Middle frontal gyrus (tissue), 1 donor: Measurements from ENCODE around the gene KRT4.

ENCODE experiments used
- DNase-seq: peaks from one replicate; pipeline ENCODE4 v3.0.0-alpha.2; 2015; ENCODE audit warnings: low spot score; ENCODE audit errors: extremely low spot score

KRT4 gene

DNA sequence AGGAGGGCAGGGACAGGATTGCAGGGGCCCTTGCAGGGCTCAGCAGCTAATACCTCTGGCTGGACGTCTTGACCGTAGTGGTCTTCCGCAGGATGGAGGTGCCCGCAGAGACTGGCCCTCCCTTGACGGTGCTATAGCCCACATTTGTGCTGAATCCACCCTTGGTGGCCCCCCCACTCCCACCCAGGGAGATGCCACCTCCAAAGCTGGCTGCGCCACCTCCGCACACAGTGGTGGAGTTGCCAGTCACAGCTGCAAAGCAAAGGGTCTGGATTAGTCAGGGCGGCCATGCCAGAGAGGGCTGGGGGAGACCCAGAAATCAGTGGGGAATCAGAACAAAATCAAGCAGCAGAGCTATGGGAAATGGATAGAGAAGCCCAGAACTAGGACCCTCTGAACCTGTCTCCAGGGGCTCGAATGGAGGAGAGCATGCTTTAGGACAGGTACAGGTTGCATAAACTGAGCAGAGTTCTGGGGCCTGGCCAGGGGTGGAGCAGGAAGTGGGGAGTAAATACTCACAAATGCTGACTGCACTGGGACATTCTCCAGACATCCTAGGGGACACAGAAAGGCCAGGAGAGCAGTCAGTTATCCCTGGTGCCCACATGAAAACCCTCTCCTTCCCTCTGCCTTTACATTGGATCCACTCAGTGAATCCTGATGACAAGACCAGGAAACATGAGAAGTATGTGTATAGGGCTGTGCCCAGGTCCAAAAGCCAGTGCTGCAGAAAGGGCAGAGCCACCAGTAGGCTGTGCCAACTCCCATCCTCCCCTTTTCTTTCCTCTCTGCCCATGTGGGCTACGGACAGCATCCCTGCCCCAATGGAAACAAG is 8.1 kb upstream of the KRT4 start:
- no peak for DNase-seq

DNA sequence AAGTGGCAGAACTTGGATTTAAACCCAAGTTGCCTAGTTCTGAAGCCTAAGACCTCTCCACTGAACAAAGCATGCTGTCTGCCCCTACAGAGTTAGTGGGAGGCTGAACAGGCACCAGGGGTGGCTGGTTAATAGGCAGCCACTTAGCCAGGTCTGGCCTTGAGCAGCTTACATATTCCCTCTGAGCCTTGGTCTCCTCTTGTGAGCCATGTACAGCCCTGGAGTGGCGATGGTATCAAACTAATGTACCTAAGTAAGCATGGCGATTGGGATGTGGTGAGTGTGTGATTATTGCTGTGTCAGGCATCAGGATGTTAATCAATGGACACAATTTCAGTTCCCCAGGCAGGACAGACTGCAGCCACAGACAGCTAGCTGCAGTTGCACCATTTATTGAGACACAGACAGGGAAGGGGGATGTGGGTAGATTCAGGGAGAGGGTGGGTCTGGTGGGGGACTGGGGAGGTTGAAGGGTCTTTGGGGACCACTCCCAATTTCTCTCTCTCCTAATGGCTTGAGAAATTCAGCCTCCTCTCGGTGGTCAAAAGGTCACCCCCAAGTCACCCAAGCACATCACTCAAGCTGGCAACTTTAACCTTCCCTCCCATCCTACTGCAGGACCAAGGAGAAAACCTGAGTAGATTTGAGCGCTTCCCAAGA is 7.3 kb upstream of the KRT4 start:
- DNase-seq = no peak

DNA sequence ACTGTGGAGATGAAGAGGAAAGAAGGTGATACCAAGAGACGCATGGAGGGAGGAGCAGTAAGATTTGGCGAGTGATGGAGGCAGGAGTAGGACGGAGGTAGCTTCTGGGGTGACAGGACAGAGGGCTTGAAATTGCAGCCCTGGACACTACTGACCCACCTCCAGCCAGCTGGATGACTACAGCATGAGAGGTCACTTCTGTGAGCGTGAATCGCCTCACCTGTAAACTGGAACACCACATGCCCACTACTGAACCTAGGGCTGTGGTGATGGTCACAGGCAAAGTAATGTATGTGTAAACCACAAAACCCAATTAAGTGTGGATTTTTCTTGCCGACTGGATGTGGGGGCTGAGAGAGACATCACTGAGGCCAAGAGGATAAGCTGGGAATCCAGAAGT is 6.6 kb upstream of the KRT4 start:
- DNase-seq = no peak

DNA sequence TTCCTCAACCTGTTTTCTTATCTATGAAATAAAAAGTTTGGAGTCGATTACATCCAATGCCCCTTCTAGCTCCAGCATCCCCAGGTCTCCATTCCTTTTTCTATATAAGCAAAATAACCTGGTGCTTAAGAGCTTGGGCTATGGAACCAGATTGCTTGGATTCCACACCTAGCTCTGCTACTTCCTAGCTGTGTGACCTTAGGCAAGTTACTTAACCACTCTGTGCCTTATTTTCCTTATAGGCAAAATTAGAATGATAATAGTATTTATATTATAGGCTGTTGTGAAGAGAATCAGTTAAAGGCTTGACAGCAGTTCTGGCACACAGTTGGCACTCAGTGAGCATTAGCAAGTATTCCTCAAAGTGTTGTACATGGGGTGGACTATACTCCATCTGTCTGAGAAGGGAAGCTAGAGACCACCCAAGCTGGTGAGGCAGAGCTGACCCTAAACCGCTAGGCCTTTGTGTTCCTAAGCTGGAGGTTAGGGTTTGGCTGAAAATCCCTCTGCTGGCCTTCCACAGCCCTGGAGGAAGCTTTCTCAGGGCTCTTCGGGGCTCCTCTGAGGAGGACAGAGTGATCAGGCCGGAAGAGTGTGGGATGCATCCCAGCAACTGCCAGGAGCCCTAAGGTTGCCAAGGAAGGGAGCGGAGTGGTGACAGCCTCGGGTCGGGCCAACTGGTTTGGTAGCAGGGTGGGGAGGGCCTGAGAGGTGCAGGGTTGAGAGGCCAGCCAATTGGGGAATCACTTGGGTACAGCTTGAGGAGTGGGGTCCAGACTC is 6.0 kb upstream of the KRT4 start:
- DNase-seq = no peak

DNA sequence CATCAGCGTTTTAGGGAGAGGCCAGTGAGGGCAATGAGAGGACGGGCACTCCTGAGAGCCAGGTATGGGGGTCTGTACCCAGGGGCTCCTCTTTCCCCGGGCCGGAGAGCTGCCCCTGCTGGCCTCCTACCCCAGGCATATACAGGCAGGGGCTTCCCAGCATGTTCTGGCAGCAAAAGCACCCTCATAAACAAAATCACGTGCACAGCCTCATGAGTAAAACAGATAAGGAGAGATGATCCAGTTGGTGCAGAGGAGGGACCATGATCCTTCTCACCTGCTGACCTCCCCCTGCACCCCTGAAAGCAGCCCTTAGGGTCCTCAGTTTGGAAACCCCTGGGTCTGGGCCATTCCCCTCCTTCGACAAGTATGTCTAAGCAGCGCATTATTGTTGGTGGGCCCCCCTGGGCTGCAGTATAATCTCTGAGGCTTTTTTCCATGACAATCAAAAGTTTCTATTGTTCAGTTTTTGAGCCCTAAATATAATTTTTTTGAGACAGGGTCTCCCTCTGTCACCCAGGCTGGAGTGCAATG is 5.0 kb upstream of the KRT4 start:
- DNase-seq = no peak

DNA sequence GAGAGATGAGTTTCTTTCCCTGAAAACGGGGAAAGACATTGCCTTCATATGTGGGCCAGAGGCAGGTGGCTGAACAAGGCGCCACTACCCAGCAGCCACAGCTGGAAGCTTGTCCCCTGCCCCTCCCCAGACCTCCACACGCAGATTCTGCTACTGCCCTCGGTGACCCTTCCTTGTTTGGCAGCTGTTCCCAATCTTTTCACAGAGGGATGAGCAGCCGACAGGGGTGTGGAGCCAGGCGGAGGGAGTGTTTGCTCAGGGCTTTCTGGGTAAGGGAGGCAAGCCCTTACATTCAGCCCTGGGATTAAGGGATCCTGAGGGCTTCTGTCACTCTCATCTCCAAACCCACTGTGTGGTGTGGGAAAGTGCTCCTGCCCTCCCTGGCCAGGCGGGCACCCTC is 4.5 kb upstream of the KRT4 start:
- DNase-seq = no peak

DNA sequence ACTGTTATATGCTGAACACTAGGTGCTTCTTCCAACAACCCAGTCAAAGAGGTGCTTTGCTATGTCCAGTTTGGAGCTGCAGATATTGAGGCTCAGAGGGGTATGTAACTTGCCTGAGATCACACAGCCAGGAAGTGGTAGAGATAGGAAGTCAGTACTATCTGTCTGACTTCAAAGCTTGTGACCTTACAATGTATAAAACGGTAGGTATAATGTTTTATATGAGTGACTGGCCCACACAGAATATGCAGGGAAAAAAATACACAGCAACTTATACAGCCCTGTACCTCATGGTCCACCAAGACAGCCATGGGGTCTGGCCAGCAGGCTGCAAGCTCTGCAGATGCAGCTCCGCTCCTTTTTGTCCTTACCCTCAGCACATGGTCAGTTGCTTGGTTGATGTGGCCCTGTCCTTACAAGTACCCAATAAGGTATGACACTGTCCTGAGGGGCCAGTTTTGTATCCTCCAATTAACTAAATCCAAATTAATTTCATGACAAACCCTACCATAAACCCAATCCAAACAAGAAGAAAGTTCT is 3.9 kb upstream of the KRT4 start:
- no peak for DNase-seq

DNA sequence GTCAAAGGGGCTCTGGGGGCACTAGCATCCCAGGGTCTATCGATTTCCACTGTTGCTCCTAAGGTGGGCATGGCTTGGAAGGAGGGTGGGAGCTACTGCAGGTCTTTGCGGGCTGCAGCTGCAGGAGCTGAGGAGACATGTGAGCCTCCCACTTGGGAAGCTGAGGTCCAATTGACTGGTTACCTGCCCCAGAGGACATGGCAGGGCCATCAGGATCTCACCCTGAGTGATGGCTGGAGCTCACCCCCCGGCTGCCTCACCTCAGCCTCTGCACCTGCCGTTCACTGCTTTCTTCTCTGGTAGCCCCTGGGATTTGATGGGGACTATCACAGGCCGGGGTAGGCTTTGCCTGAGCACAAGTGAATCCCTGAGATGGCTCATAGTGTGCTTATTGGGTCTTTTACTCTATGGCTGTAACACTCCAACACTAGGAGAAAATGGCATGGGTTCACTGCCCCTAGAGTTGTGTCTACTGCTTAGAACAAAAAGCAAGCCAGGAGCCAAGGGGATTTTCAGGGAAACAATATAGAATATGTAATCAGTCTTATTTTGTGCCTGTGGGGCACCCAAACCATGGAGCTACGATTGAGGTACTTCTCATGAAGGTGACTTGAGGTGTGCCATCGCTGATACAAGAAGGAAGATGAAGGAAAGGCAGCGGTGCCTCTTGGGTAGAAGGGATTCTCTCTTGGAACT is 3.2 kb upstream of the KRT4 start:
- no peak for DNase-seq

DNA sequence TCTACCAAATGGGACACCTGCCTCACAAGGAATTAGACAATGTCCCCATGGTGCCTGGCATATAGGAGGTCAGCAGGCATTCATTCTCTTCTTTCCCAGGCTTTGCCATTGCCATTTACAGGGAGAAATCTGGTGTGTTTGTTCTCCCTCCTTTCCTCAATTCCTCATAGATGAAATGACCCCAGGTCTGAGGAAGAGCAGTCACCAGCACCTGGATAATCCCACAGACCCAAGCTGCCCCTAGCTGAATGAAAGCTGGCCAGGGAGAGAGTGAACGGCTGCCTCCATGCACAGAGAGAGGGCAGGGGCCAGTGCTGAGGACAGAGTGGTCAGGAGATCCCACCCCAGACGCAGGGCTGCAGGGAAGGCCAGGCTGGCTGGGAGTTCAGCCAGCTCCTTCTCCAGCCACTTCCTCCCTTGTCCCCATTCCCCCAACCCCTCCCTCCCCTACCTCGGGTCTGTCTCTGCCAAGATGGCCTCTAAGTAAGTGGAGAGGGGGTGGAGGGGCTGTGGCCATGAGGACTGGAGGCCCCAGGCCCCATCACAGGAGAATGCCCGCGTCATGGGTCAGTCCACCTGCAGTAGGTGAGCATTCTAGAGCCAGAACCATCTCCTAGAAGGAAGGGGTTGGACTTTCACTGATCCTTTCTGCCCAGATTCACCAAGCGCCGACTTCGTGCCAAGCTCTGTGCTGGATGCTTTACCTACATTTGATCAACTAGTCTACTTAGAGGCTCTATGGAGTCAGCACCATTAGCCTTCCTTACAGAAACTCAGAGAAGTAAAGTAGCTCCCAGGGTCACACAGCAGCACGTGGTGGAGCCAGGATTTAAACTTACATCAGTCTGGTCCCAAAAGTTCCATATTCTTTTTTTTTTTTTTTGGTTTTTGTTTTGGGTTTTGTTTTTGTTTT is 2.0 kb upstream of the KRT4 start:
- DNase-seq = no peak

DNA sequence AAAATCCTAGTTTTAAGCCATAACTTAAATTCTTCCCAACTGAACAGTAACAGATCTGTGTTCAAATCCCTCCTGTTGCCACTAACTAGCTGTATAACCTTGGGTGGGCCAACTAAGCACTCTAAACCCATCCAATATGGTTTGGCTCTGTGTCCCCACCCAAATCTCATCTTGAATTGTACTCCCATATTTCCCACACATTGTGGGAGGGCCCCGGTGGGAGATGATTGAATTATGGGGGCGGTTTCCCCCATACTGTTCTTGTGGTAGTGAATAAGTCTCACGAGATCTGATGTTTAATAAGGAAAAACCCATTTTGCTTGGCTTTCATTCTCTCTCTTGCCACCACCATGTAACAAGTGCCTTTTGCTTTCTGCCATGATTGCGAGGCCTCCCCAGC is 1.2 kb upstream of the KRT4 start:
- DNase-seq = no peak

DNA sequence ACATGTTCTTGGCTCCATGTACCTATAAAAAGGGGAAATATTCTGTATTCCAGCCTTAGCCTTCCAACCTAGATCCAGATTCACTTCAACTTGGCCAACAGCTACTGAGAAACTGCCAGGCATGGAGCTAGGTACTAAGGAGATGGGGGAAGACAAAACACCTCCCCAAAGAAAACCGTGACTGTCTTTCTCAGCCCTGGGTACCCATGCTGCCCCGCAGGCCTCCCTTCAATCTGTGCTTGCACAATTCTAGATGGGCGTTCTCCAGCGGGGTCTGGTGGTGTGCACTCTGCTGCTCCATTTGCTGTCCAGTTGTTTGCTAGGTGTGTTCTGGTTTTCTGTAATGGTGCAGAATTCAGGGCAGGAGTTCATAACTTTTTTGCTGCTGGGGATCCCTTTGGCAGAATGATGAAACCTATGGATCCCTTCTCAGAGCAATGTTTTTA is 817 bp upstream of the KRT4 start:
- no peak for DNase-seq

DNA sequence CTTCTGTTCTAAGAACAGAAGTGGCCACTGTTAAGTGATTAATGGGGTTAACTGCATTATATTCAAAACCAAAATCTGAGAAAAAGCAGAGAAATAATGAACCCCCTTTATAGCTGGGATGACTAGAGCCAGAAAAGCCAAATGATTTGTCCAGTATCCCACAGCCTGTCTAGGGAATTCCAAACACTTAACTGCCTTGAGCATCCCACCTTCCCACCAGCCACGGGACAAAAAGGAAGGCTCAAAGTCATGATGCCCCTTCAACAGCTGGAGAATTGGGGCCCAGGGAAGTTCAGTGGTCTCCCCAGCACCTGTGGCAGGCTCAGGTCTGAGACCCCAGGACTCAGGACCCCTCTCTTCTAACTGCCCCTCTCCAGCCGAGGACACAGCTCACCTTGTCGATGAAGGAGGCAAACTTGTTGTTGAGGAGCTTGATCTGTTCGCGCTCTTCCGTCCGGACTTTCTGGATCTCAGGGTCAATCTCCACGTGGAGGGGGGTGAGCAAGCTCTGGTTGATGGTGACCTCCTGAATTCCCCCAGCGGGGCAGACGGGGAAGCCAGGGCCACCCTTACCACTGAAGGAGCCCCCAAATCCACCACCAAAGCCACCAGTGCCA is 605 bp downstream of the KRT4 start:
- DNase-seq = no peak

DNA sequence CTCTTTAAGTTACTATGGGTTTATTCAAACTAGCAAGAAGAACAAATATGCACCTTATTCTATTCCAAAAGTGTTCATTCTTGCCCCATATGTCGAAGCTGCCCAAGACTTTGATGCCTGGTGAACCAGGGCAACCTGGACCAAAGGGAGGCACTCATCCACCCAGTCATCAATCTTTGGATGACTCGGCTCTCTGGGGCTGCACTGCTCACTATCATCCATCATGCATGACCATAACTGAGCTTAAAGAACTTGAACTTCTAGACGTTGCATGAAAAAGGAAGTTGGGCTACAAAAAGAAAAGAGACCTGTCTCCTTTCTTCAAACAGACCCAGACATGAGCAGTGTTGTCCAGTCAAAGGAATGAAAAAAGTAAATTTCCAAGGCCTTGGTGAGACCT is 1.2 kb downstream of the KRT4 start:
- DNase-seq = no peak

DNA sequence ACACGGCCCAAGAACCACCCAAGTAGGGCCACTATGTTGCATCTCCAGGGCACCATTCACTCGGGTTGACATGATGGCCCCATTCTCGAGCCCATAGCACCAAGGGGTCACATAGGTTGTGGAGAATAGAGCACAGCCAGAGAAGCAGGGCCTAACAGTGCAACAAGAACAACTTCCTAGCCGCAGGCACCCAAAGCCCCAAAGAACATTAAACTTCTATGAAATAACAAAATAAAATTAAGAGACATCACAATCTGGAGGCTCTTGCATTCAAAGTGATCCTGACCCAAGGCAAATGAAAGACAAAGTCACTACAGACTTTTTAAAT is 1.9 kb downstream of the KRT4 start:
- DNase-seq = no peak

DNA sequence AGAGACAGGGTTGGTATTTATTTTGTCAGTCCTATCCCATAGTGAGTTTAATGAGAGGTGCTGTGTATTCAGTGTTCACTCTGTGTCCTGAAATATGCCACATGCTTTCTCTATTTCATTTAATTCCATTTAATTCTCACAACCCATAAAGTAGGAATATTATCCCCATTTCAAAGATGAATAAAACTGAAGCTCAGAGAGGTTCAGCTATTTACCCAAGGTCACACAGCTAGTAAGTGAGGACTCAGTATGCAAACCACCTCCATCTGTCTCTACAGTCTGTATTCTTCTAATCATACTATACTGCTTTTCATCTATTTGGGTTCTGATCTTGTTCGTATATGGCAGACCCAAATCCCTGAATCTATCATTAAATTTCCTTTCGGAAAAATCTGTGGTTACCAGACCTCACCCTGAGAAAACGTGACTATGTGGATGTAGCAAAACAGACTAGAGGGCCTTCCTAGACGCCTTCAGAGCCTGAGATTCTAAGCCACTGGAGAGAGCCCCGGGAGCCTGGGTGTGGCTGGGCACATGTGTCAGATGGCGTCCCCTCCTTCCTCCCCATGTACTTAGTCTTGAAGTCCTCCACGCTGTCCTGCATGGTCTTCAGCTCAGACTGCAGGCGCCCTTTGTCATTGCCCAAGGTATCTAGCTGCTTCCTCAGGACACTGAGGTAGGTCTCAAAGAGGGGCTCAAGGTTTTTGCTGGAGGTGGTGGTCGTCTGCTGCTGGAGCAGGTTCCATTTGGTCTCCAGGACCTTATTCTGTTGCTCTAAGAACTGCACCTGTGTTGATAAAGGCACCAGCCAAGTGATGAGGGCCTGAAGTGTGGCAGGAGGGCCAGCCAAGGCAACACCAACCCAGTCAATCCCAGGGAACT is 2.5 kb downstream of the KRT4 start:
- no peak for DNase-seq

DNA sequence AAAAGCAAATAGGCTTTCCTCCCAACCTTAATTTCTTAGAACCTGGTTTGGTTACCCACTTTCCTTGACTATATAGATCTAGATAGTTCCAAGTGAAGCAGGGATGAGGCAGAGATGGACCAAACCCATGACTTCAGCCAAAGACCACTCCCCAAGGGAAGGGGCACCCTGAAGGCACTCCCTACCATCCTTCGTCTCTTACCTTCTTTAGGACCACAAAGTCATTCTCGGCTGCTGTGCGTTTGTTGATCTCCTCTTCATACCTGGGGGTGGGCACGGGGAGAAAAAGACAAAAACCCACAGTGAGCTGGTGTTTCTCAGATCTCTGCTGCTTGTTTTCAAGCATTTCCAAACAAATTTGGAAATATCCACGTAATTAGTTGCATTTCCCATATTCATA is 3.4 kb downstream of the KRT4 start:
- no peak for DNase-seq

DNA sequence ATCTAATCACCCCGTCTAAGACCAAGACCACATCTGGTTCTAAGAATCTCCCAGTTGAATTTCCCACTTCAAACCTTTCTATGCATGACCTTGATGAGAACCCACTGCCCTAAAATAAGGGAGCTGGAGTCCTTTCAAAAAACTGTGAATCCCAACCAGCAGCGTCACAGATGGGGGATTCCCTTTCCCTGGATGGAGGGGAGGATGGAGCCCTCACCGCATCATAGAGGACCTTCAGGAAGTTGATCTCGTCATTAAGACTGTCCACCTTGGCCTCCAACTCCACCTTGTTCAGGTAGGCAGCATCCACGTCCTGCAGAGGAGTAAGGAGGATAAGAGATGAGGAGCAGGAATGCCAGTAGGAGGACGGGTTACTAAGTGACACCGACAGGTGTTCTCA is 4.8 kb downstream of the KRT4 start:
- no peak for DNase-seq

DNA sequence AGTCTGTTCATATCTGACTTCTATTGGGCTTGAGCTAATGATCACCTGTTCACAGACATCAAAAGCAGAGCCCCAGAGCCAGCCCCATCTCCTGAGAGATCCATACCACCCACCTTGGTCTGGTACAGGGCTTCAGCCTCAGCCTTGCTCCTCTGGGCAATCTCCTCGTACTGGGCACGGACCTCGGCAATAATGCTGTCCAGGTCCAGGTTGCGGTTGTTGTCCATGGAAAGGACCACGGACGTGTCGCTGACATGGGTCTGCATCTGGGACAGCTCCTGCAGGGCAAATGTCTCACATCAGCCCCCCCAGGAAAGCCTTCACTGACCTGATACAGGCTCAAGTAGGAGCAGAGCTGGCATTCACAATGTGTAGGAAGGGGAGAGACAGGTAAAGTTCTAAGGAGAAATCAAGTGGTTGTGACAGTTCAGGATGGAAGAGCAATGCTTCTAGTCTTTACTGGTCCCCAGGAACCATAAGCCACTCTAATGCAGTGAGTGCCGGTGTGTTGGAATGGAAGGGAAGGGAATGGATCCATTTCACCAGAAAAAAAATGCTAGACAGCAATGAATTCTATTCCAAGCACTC is 5.2 kb downstream of the KRT4 start:
- DNase-seq = no peak
